NB4 (cell line): ENCODE measurements around the gene ST7L.

Experiments
- CTCF ChIP-seq: IDR thresholded peaks from one replicate; pipeline ENCODE4 v1.5.1; 2012; ENCODE audit warnings: low read depth, low read length
- MAX ChIP-seq: IDR thresholded peaks from 2 replicates; pipeline ENCODE4 v1.6.1; 2011; ENCODE audit warnings: low read depth, low read length
- MYC ChIP-seq: IDR thresholded peaks from 2 replicates; pipeline ENCODE4 v1.6.1; 2011; ENCODE audit warnings: low read depth, low read length
- POLR2A ChIP-seq: IDR thresholded peaks from 2 replicates; pipeline ENCODE4 v1.6.1; 2011; ENCODE audit warnings: mild to moderate bottlenecking; ENCODE audit not compliant: insufficient read length; ENCODE audit errors: extremely low read depth

GRCh38 chr1:112579801-112580510 is 39.0 kb downstream of the ST7L start:
- no peak for TF ChIP-seq POLR2A
- no peak for TF ChIP-seq CTCF
- TF ChIP-seq MAX, result no peak
- TF ChIP-seq MYC, result no peak
